K562 (cell line): ENCODE results near the gene TXNRD2. TPM values are rescaled to one million over a fixed set of nuclear protein-coding genes. Genes with fewer than 3 reads are reported as not detected.

Source experiments
- ATAC-seq: fragments of 200-7000 bp; cut with Tn5 transposase; 3 replicates; pipeline ENCODE4 v1.9.1; 2020; ENCODE audit warnings: moderate library complexity
- BruUV-seq: library from RNA; stranded (reverse); fragments of 400-500 nt; replicated peaks from 2 replicates; lab custom pipeline; 2021; lab: Mats Ljungman, UMichigan
- CTCF ChIA-PET: fragments of 300-600 bp; formaldehyde crosslinking; extraction: SDS; loops from one replicate; lab custom pipeline; 2021; ENCODE audit warnings: low intra/inter-chr PET ratio; lab: Yijun Ruan, JAX
- POLR2A ChIA-PET: fragments of 300-600, 350-650 bp; sonication (Branson Sonifier 250); formaldehyde crosslinking; extraction: SDS; loops from one replicate; lab custom pipeline; 2021; ENCODE audit warnings: antibody characterized with exemption, inconsistent platforms; lab: Yijun Ruan, JAX
- DNase-seq, 4 experiments: peaks; one replicate each; pipeline versions ENCODE4 v3.0.0 to v3.0.0-alpha.2; 2011 to 2018; ENCODE audit warnings: low spot score in 3 of 4, mixed read lengths in 3 of 4; ENCODE audit errors: extremely low read depth in 1 of 4
- FAIRE-seq: peaks from 2 replicates; lab custom pipeline; 2011; peaks lifted over from hg19 to GRCh38; lab: Jason Lieb, UNC
- H2AFZ ChIP-seq: 2 replicates; pipeline ENCODE4 v1.6.0; 2011; ENCODE audit warnings: low read depth, low read length, control low read depth, inconsistent platforms
- H3K27ac ChIP-seq: fragments of 200-600 bp; 3 replicates; pipeline ENCODE4 v1.8.0; 2011; ENCODE audit warnings: low read depth, mild to moderate bottlenecking, control low read depth, inconsistent platforms, low read length, moderate library complexity, mixed read lengths; ENCODE audit errors: extremely low read depth
- H3K27me3 ChIP-seq, 2 experiments: fragments of 300-600 bp in 1 of 2; 2 replicates in 1 of 2; 3 replicates in 1 of 2; pipeline versions ENCODE4 v1.6.0 to v1.8.0; 2011; ENCODE audit warnings: inconsistent platforms in 2 of 2, low read length in 2 of 2, mild to moderate bottlenecking in 1 of 2, mixed read lengths in 1 of 2, moderate library complexity in 1 of 2; ENCODE audit not compliant: control insufficient read depth in 2 of 2, insufficient read depth in 2 of 2
- H3K36me3 ChIP-seq: fragments of 300-600 bp; 3 replicates; pipeline ENCODE4 v1.8.0; 2011; ENCODE audit warnings: mild to moderate bottlenecking, low read length, inconsistent platforms; ENCODE audit not compliant: control insufficient read depth, insufficient read depth
- H3K4me1 ChIP-seq, 2 experiments: fragments of 200-600 bp in 1 of 2; replicated peaks in 1 of 2; 2 replicates in 1 of 2; 3 replicates in 1 of 2; pipeline versions ENCODE4 v1.5.1 to v1.8.0; 2011; ENCODE audit warnings: inconsistent platforms in 2 of 2, low read length in 2 of 2, mild to moderate bottlenecking in 1 of 2, mixed read lengths in 1 of 2, moderate library complexity in 1 of 2; ENCODE audit not compliant: control insufficient read depth in 2 of 2, insufficient read depth in 2 of 2
- H3K4me2 ChIP-seq: 2 replicates; pipeline ENCODE4 v1.6.1; 2011; ENCODE audit warnings: low read length, control low read depth, inconsistent platforms, mixed read lengths; ENCODE audit not compliant: insufficient read depth
- H3K4me3 ChIP-seq: fragments of 200-600 bp; sonication (generic), shearing (Covaris generic); 2 replicates; pipeline ENCODE4 v1.5.1; 2016; ENCODE audit warnings: control low read depth, inconsistent platforms
- H3K79me2 ChIP-seq: fragments of 200-600 bp; 3 replicates; pipeline ENCODE4 v1.8.0; 2011; ENCODE audit warnings: low read length, inconsistent platforms; ENCODE audit not compliant: control insufficient read depth, insufficient read depth
- H3K9ac ChIP-seq, 2 experiments: 2 replicates each; pipeline versions ENCODE4 v1.6.0 to v1.6.1; 2011; ENCODE audit warnings: low read depth in 2 of 2, low read length in 2 of 2, control low read depth in 1 of 2, inconsistent platforms in 1 of 2, mild to moderate bottlenecking in 1 of 2, mixed read lengths in 1 of 2; ENCODE audit not compliant: insufficient read depth in 1 of 2
- H3K9me1 ChIP-seq: one replicate; pipeline ENCODE4 v1.6.0; 2011; ENCODE audit warnings: inconsistent platforms, mild to moderate bottlenecking, low read length, moderate library complexity; ENCODE audit not compliant: control insufficient read depth, insufficient read depth
- H3K9me3 ChIP-seq: replicated peaks from 2 replicates; pipeline ENCODE4 v1.5.1; 2011; ENCODE audit warnings: low read depth, low read length, inconsistent platforms; ENCODE audit not compliant: control insufficient read depth, insufficient read depth
- H4K20me1 ChIP-seq: replicated peaks from 2 replicates; pipeline ENCODE4 v1.6.1; 2011; ENCODE audit warnings: low read length, inconsistent platforms, mixed read lengths; ENCODE audit not compliant: control insufficient read depth, insufficient read depth
- HEY1 ChIP-seq: fragments of 250-450 bp; sonication (Bioruptor Pico); IDR thresholded peaks from 2 replicates; pipeline ENCODE4 v1.5.0; 2020; ENCODE audit warnings: mild to moderate bottlenecking, moderate library complexity, borderline replicate concordance
- HNRNPK ChIP-seq: fragments of 200-400 bp; formaldehyde crosslinking; IDR thresholded peaks from one replicate; pipeline ENCODE4 v1.6.1; 2018; ENCODE audit warnings: mild to moderate bottlenecking, low read depth, low read length; ENCODE audit not compliant: poor library complexity, severe bottlenecking
- KLF1 ChIP-seq: fragments of 450-650 bp; IDR thresholded peaks from 2 replicates; pipeline ENCODE4 v1.6.1; 2016; ENCODE audit warnings: missing genetic modification characterization, missing compliant biosample characterization
- KLF10 ChIP-seq: fragments of 250-450 bp; sonication (Bioruptor Pico); IDR thresholded peaks from 2 replicates; pipeline ENCODE4 v1.6.1; 2021; ENCODE audit warnings: matching md5 sums
- MIER1 ChIP-seq: fragments of 450-650 bp; IDR thresholded peaks from 2 replicates; pipeline ENCODE4 v1.6.1; 2016; ENCODE audit warnings: antibody characterized with exemption, mild to moderate bottlenecking, low read depth
- NR2F6 ChIP-seq: fragments of 450-650 bp; formaldehyde crosslinking; IDR thresholded peaks from 2 replicates; pipeline ENCODE4 v1.4.0; 2020; ENCODE audit warnings: mild to moderate bottlenecking
- OTX1 ChIP-seq: fragments of 450-650 bp; formaldehyde crosslinking; IDR thresholded peaks from 2 replicates; pipeline ENCODE4 v1.4.0; 2022; ENCODE audit warnings: mild to moderate bottlenecking
- PHTF2 ChIP-seq: fragments of 250-450 bp; sonication (Bioruptor Pico); IDR thresholded peaks from 2 replicates; pipeline ENCODE4 v1.5.0; 2021; ENCODE audit warnings: mild to moderate bottlenecking
- SETDB1 ChIP-seq: IDR thresholded peaks from one replicate; pipeline ENCODE4 v1.6.1; 2012; ENCODE audit warnings: low read length, control low read depth, inconsistent platforms
- ZNF146 ChIP-seq: IDR thresholded peaks from one replicate; pipeline ENCODE4 v1.6.1; 2018; ENCODE audit warnings: missing compliant biosample characterization; ENCODE audit not compliant: unreplicated experiment
- ZNF436 ChIP-seq: fragments of 250-450, 450-650 bp; sonication (Bioruptor Pico); formaldehyde crosslinking; IDR thresholded peaks from 2 replicates; pipeline ENCODE4 v1.7.0; 2020; ENCODE audit warnings: mild to moderate bottlenecking
- ZNF695 ChIP-seq: fragments of 450-650 bp; formaldehyde crosslinking; IDR thresholded peaks from 2 replicates; pipeline ENCODE4 v1.4.0; 2020; ENCODE audit warnings: mild to moderate bottlenecking, moderate library complexity
- ZNF707 ChIP-seq: fragments of 250-450 bp; sonication (Bioruptor Pico); conservative IDR thresholded peaks from 2 replicates; pipeline ENCODE4 v1.8.0; 2022; ENCODE audit warnings: inconsistent platforms, mild to moderate bottlenecking, moderate library complexity
- WGBS: fragments of 100-300 bp; shearing (Covaris generic); methylation state at CpG from one replicate; pipeline ENCODE4 v1.1.6; 2016; ENCODE audit warnings: low coverage, mixed read lengths; ENCODE audit not compliant: insufficient coverage; ENCODE audit errors: missing lambda C conversion rate; 5-methylcytosine and 5-hydroxymethylcytosine counted together
- in situ Hi-C: fragments of 300-500 bp; cut with MboI; formaldehyde crosslinking; loops from 4 replicates; pipeline ENCODE4 v1.15.0; 2018; ENCODE audit warnings: inconsistent platforms, mixed read lengths
- intact Hi-C: fragments of 100-400 bp; cut with micrococcal nuclease; formaldehyde crosslinking; loops from 2 replicates; pipeline ENCODE4 v1.14.2; 2022
- polyA plus RNA-seq, 8 experiments: library from polyadenylated mRNA; depleted of rRNA in 4 of 8; stranded (reverse) in 5 of 8; unstranded in 3 of 8; fragments of >200 nt; fragmentation: Nextera tagmentation in 2 of 8; fragmentation: Illumina TruSeq in 1 of 8; extraction: Ambion mirVana in 2 of 8; extraction: Trizol in 1 of 8; gene quantifications; 2 replicates each; pipeline versions ENCODE4 v1.2.1 to v1.2.3, GENCODE V29; 2011 to 2014; ENCODE audit warnings: inconsistent platforms in 1 of 8, missing spikeins in 1 of 8
- total RNA-seq, 7 experiments: library from RNA; depleted of rRNA in 6 of 7; stranded (reverse); fragments of >200 nt in 6 of 7; fragmentation: Illumina TruSeq in 2 of 7; extraction: Trizol in 2 of 7; gene quantifications; 2 replicates each; pipeline versions ENCODE4 v1.2.1 to v1.2.3, GENCODE V29; 2011 to 2021; ENCODE audit warnings: low replicate concordance in 1 of 7
- TF ChIP-seq, protein P1 (sequence below): fragments of 450-650 bp; IDR thresholded peaks from 2 replicates; pipeline ENCODE4 v1.6.1; 2016; ENCODE audit warnings: low read depth, mild to moderate bottlenecking, moderate library complexity
- TF ChIP-seq, protein P2 (sequence below): fragments of 450-650 bp; formaldehyde crosslinking; IDR thresholded peaks from 2 replicates; pipeline ENCODE4 v1.4.0; 2022; ENCODE audit warnings: missing genetic modification characterization
- TF ChIP-seq, protein P3 (sequence below): sonication (generic); formaldehyde crosslinking; IDR thresholded peaks from 2 replicates; pipeline ENCODE4 v1.8.0; 2022; ENCODE audit warnings: mild to moderate bottlenecking, missing genetic modification reagents
- TF ChIP-seq, protein P4 (sequence below): fragments of 250-450 bp; sonication (Bioruptor Pico); IDR thresholded peaks from 2 replicates; pipeline ENCODE4 v1.4.0; 2020; ENCODE audit warnings: borderline replicate concordance

Gene TXNRD2
- total and polyA plus RNA-seq, 9 of the 15 experiments (the other 6 are each of a cell fraction or from before 2014, with no cell fraction given), result 3.3 to 80.2 (median 49.4) TPM

- Histone ChIP-seq H3K9ac (peak overlapping the region in 1 of 2 experiments; percentile 43; a peak in 1 of 4 replicates), H3K27me3 (no peaks in the 10 kb centered on the region; a peak in 1 of 5 replicates), H4K20me1 (no peaks in the 10 kb centered on the region; the same call in 1 of the 2 replicates), H3K36me3 (peaks cover 76% of the 10 kb centered on the region), H3K4me2 (no peak overlapping the region), H3K79me2 (no peaks in the 10 kb centered on the region), H3K9me1 (no peaks in the 10 kb centered on the region), H3K4me3 (no peak overlapping the region), H2AFZ (no peak overlapping the region), H3K9me3 (no peaks in the 10 kb centered on the region), H3K4me1 (peaks cover 2 to 35% of the 10 kb centered on the region in 2 experiments; a peak in 4 of 5 replicates), H3K27ac (no peak overlapping the region)
- no peak for ATAC-seq
- 73% methylated on average over 9 of the region's 9 CpGs for WGBS
- ChIA-PET CTCF (interaction anchor here (0.6 kb wide), 1 partner anchor 175 kb away, joined by 4 read pairs; no protein-coding TSS in a partner anchor), POLR2A (interaction anchor here (0.8 to 3.5 kb wide), 9 partner anchors 9 to 190 kb away, joined by 3 to 26 read pairs (median 5); partner anchors contain the start of genes COMT, GP1BB and TXNRD2)
- no peak for FAIRE-seq
- DNase-seq, result no peak
- no TSS peak for BruUV-seq
- intact Hi-C loops, result no loop called here
- in situ Hi-C loops, result loop anchor here (5.0 kb wide), 1 partner anchor 182 kb away; no protein-coding TSS in a partner anchor
- TF ChIP-seq HEY1 (no peak), ZNF146 (CRISPR knock-in tag) (peak; percentile 82), KLF1 (tag) (0 out of 2 replicates have a peak, but pooled peaks have one; percentile 19), SETDB1 (peak; percentile 23), ZNF436 (0 out of 2 replicates have a peak, but pooled peaks have one; percentile 49), NR2F6 (peak; percentile 68; the same call in 1 of the 2 replicates), ZNF707 (CRISPR knock-in tag) (peak; percentile 30; the same call in 1 of the 2 replicates), KLF10 (CRISPR knock-in tag) (0 out of 2 replicates have a peak, but pooled peaks have one; percentile 7), ZNF695 (CRISPR knock-in tag) (no peak), PHTF2 (CRISPR knock-in tag) (no peak), OTX1 (CRISPR knock-in tag) (peak; percentile 69; the same call in 1 of the 2 replicates), MIER1 (0 out of 2 replicates have a peak, but pooled peaks have one; percentile 56), HNRNPK (no peak)
- TF ChIP-seq, protein P1, sequence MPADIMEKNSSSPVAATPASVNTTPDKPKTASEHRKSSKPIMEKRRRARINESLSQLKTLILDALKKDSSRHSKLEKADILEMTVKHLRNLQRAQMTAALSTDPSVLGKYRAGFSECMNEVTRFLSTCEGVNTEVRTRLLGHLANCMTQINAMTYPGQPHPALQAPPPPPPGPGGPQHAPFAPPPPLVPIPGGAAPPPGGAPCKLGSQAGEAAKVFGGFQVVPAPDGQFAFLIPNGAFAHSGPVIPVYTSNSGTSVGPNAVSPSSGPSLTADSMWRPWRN, result no peak
- TF ChIP-seq, protein P2, sequence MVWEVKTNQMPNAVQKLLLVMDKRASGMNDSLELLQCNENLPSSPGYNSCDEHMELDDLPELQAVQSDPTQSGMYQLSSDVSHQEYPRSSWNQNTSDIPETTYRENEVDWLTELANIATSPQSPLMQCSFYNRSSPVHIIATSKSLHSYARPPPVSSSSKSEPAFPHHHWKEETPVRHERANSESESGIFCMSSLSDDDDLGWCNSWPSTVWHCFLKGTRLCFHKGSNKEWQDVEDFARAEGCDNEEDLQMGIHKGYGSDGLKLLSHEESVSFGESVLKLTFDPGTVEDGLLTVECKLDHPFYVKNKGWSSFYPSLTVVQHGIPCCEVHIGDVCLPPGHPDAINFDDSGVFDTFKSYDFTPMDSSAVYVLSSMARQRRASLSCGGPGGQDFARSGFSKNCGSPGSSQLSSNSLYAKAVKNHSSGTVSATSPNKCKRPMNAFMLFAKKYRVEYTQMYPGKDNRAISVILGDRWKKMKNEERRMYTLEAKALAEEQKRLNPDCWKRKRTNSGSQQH, result 0 out of 2 replicates have a peak, but pooled peaks have one; percentile 26
- TF ChIP-seq, protein P3, sequence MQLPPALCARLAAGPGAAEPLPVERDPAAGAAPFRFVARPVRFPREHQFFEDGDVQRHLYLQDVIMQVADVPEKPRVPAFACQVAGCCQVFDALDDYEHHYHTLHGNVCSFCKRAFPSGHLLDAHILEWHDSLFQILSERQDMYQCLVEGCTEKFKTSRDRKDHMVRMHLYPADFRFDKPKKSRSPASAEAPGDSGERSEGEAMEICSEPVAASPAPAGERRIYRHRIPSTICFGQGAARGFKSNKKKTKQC (CRISPR knock-in tag), result no peak
- TF ChIP-seq, protein P4, sequence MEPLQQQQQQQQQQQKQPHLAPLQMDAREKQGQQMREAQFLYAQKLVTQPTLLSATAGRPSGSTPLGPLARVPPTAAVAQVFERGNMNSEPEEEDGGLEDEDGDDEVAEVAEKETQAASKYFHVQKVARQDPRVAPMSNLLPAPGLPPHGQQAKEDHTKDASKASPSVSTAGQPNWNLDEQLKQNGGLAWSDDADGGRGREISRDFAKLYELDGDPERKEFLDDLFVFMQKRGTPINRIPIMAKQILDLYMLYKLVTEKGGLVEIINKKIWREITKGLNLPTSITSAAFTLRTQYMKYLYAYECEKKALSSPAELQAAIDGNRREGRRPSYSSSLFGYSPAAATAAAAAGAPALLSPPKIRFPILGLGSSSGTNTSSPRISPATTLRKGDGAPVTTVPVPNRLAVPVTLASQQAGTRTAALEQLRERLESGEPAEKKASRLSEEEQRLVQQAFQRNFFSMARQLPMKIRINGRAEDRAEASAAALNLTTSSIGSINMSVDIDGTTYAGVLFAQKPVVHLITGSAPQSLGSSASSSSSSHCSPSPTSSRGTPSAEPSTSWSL (CRISPR knock-in tag), result 0 out of 2 replicates have a peak, but pooled peaks have one; percentile 47
These were observed 27.2 kb downstream of the TXNRD2 start for GRCh38 chr22:19914201-19914943.
